Upper lobe of left lung (tissue), 4 donors: Measurements from ENCODE around the gene MUC5B.

Experiments
- EP300 ChIP-seq, 4 donors: sonication (generic); formaldehyde crosslinking; IDR thresholded peaks; one replicate each; pipeline ENCODE4 v1.5.1; 2017; ENCODE audit warnings: antibody characterized with exemption in 4 of 4, control low read depth in 2 of 4
- POLR2A ChIP-seq, 4 donors: fragments of 450-650 bp; IDR thresholded peaks; one replicate each; pipeline ENCODE4 v1.5.1; 2016 to 2017; ENCODE audit warnings: antibody characterized with exemption in 4 of 4, mild to moderate bottlenecking in 2 of 4
- POLR2AphosphoS5 ChIP-seq, 2 donors: sonication (generic); formaldehyde crosslinking; IDR thresholded peaks; one replicate each; pipeline ENCODE4 v1.5.1; 2017; ENCODE audit warnings: antibody characterized with exemption in 2 of 2
- TF ChIP-seq, protein P1 (sequence below), 6 experiments: fragments of 450-650 bp in 4 of 6; fragments of 200-600 bp in 2 of 6; sonication (generic) in 2 of 6; IDR thresholded peaks; one replicate each; pipeline ENCODE4 v1.5.1; 2016 to 2019; ENCODE audit warnings: antibody characterized with exemption in 6 of 6

GRCh38 chr11:1202154-1202775, 20.6 kb upstream of the MUC5B start:
- TF ChIP-seq POLR2A (IDR thresholded peaks at IDR 0.05) (no peak), POLR2AphosphoS5 (IDR thresholded peaks at IDR 0.05) (no peak), EP300 (IDR thresholded peaks at IDR 0.05) (no peak)
- TF ChIP-seq, protein P1, sequence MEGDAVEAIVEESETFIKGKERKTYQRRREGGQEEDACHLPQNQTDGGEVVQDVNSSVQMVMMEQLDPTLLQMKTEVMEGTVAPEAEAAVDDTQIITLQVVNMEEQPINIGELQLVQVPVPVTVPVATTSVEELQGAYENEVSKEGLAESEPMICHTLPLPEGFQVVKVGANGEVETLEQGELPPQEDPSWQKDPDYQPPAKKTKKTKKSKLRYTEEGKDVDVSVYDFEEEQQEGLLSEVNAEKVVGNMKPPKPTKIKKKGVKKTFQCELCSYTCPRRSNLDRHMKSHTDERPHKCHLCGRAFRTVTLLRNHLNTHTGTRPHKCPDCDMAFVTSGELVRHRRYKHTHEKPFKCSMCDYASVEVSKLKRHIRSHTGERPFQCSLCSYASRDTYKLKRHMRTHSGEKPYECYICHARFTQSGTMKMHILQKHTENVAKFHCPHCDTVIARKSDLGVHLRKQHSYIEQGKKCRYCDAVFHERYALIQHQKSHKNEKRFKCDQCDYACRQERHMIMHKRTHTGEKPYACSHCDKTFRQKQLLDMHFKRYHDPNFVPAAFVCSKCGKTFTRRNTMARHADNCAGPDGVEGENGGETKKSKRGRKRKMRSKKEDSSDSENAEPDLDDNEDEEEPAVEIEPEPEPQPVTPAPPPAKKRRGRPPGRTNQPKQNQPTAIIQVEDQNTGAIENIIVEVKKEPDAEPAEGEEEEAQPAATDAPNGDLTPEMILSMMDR (IDR thresholded peaks at IDR 0.05) = no peak
